HEK293 (cell line): ENCODE data around the gene RECQL.
A peak's percentile ranks its signal among the peaks of the same experiment; 100 is the strongest.

Experiments
- CTCF ChIA-PET: fragments of 350-600 bp; formaldehyde crosslinking; extraction: SDS; loops from one replicate; lab custom pipeline; 2021; ENCODE audit warnings: antibody characterized with exemption; lab: Yijun Ruan, JAX
- POLR2A ChIA-PET: fragments of 300-600 bp; formaldehyde crosslinking; extraction: SDS; loops from one replicate; lab custom pipeline; 2020; ENCODE audit warnings: antibody characterized with exemption, inconsistent platforms; lab: Yijun Ruan, JAX
- H3K27ac ChIP-seq: fragments of 200-500 bp; sonication (Bioruptor generic); 2 replicates; pipeline ENCODE4 v1.5.1; 2014; ENCODE audit warnings: low read depth, low read length, control low read depth, inconsistent platforms; ENCODE audit errors: extremely low read depth
- H3K36me3 ChIP-seq, 2 experiments: fragments of 200-500 bp in 1 of 2; sonication (Bioruptor generic) in 1 of 2; 1 replicate in 1 of 2; 2 replicates in 1 of 2; pipeline ENCODE4 v1.5.1; 2014 to 2017; ENCODE audit warnings: inconsistent platforms in 2 of 2, low read length in 2 of 2; ENCODE audit not compliant: control insufficient read depth in 2 of 2, insufficient read depth in 1 of 2
- H3K4me1 ChIP-seq: fragments of 200-500 bp; sonication (Bioruptor generic); 2 replicates; pipeline ENCODE4 v1.5.1; 2014; ENCODE audit warnings: mild to moderate bottlenecking, low read length, inconsistent platforms; ENCODE audit not compliant: control insufficient read depth, insufficient read depth
- H3K4me3 ChIP-seq: 2 replicates; pipeline ENCODE4 v1.5.1; 2011; ENCODE audit warnings: low read depth, mild to moderate bottlenecking, control low read depth, low read length, moderate library complexity
- H3K9me3 ChIP-seq: fragments of 200-500 bp; sonication (Bioruptor generic); 2 replicates; pipeline ENCODE4 v1.5.1; 2014; ENCODE audit warnings: low read depth, low read length, inconsistent platforms; ENCODE audit not compliant: control insufficient read depth, insufficient read depth
- GLIS2 ChIP-seq: fragments of 450-650 bp; formaldehyde crosslinking; IDR thresholded peaks from 2 replicates; pipeline ENCODE4 v1.5.1; 2016; ENCODE audit warnings: missing biosample characterization, missing genetic modification characterization
- IKZF3 ChIP-seq: fragments of 450-650 bp; IDR thresholded peaks from 2 replicates; pipeline ENCODE4 v1.5.0; 2018; ENCODE audit warnings: missing biosample characterization, mild to moderate bottlenecking, missing genetic modification characterization, moderate library complexity
- MEIS1 ChIP-seq: sonication (generic); formaldehyde crosslinking; IDR thresholded peaks from 2 replicates; pipeline ENCODE4 v1.8.1; 2022; ENCODE audit warnings: missing genetic modification reagents, mild to moderate bottlenecking, borderline replicate concordance
- REPIN1 ChIP-seq: fragments of 450-650 bp; formaldehyde crosslinking; IDR thresholded peaks from 2 replicates; pipeline ENCODE4 v1.5.1; 2017; ENCODE audit warnings: missing biosample characterization, missing genetic modification characterization, low read depth
- SP2 ChIP-seq: fragments of 450-650 bp; formaldehyde crosslinking; IDR thresholded peaks from 2 replicates; pipeline ENCODE4 v1.5.1; 2016; ENCODE audit warnings: missing biosample characterization, missing genetic modification characterization
- SP7 ChIP-seq: fragments of 450-650 bp; formaldehyde crosslinking; IDR thresholded peaks from 2 replicates; pipeline ENCODE4 v1.5.1; 2016; ENCODE audit warnings: missing biosample characterization, missing genetic modification characterization
- TCF7L2 ChIP-seq: IDR thresholded peaks from 2 replicates; pipeline ENCODE4 v1.6.1; 2011; ENCODE audit warnings: low read depth, mild to moderate bottlenecking, inconsistent platforms, low read length, moderate library complexity, borderline replicate concordance
- ZBTB6 ChIP-seq: fragments of 450-650 bp; formaldehyde crosslinking; IDR thresholded peaks from 2 replicates; pipeline ENCODE4 v1.5.1; 2017; ENCODE audit warnings: missing biosample characterization, missing genetic modification characterization
- ZNF174 ChIP-seq: fragments of 450-650 bp; formaldehyde crosslinking; IDR thresholded peaks from 2 replicates; pipeline ENCODE4 v1.5.0; 2017; ENCODE audit warnings: missing biosample characterization, mild to moderate bottlenecking, missing genetic modification characterization
- ZNF280C ChIP-seq: fragments of 450-650 bp; formaldehyde crosslinking; IDR thresholded peaks from 2 replicates; pipeline ENCODE4 v1.5.1; 2016; ENCODE audit warnings: missing biosample characterization, missing genetic modification characterization
- ZNF324 ChIP-seq: fragments of 450-650 bp; formaldehyde crosslinking; IDR thresholded peaks from 2 replicates; pipeline ENCODE4 v1.5.1; 2016; ENCODE audit warnings: missing biosample characterization, missing genetic modification characterization
- ZNF366 ChIP-seq: fragments of 450-650 bp; formaldehyde crosslinking; conservative IDR thresholded peaks from 2 replicates; pipeline ENCODE4 v1.5.1; 2016; ENCODE audit warnings: missing biosample characterization, missing genetic modification characterization
- ZNF37A ChIP-seq: fragments of 450-650 bp; IDR thresholded peaks from 2 replicates; pipeline ENCODE4 v1.5.1; 2018; ENCODE audit warnings: missing biosample characterization, missing genetic modification characterization
- ZNF488 ChIP-seq: fragments of 450-650 bp; formaldehyde crosslinking; IDR thresholded peaks from 2 replicates; pipeline ENCODE4 v1.5.1; 2016; ENCODE audit warnings: missing biosample characterization, missing genetic modification characterization
- ZNF560 ChIP-seq: fragments of 450-650 bp; formaldehyde crosslinking; IDR thresholded peaks from 2 replicates; pipeline ENCODE4 v1.5.1; 2017; ENCODE audit warnings: missing biosample characterization, missing genetic modification characterization, borderline replicate concordance
- ZNF629 ChIP-seq: fragments of 450-650 bp; formaldehyde crosslinking; IDR thresholded peaks from 2 replicates; pipeline ENCODE4 v1.5.1; 2017; ENCODE audit warnings: missing biosample characterization, missing genetic modification characterization
- ZNF76 ChIP-seq: fragments of 450-650 bp; formaldehyde crosslinking; IDR thresholded peaks from 2 replicates; pipeline ENCODE4; 2016; ENCODE audit warnings: low read depth, missing biosample characterization, missing genetic modification characterization, borderline replicate concordance
- TF ChIP-seq, protein P1 (sequence below): fragments of 450-650 bp; formaldehyde crosslinking; IDR thresholded peaks from 2 replicates; pipeline ENCODE4 v1.5.1; 2016; ENCODE audit warnings: missing biosample characterization, missing genetic modification characterization, low read depth
- TF ChIP-seq, protein P2 (sequence below): fragments of 450-650 bp; formaldehyde crosslinking; conservative IDR thresholded peaks from 2 replicates; pipeline ENCODE4 v1.5.1; 2016; ENCODE audit warnings: low read depth, missing biosample characterization, missing genetic modification characterization

Gene RECQL

GRCh38 chr12:21526721-21527345 lies 25.4 kb upstream of the RECQL start:
- Histone ChIP-seq H3K9me3 (no peaks in the 10 kb centered on the region; the same call in 1 of the 2 replicates), H3K4me3 (peak overlapping the region; percentile 72), H3K4me1 (peaks cover 8% of the 10 kb centered on the region; the same call in 1 of the 2 replicates)
- POLR2A ChIA-PET, result interaction anchor here (1.1 to 2.7 kb wide), 3 partner anchors 16 to 131 kb away, joined by 3 to 13 read pairs (median 10); partner anchors contain the start of genes GOLT1B, LDHB and RECQL
- peak; percentile 10; the same call in 1 of the 2 replicates for TF ChIP-seq ZBTB6 (tag by site-specific recombination)
- no peak for TF ChIP-seq ZNF366 (tag by site-specific recombination)
- TF ChIP-seq IKZF3 (tag by site-specific recombination), result 0 out of 2 replicates have a peak, but pooled peaks have one; percentile 9
- TF ChIP-seq, all 188 proteins: peak for 2
- CTCF ChIA-PET, result interaction anchor here (0.5 kb wide), 1 partner anchor 230 kb away, joined by 3 read pairs; no protein-coding TSS in a partner anchor
- Histone ChIP-seq H3K36me3 (no peaks in the 10 kb centered on the region), H3K27ac (no peak overlapping the region)

GRCh38 chr12:21526053-21526452 lies 24.6 kb upstream of the RECQL start, which contains the start of gene SPX:
Gene SPX (plus strand): TSS chr12:21526296. CDS start chr12:21526473, 177 bp downstream.
- TF ChIP-seq ZNF629 (tag by site-specific recombination), result 0 out of 2 replicates have a peak, but pooled peaks have one; percentile 18
- no peak for TF ChIP-seq ZNF488
- no peak for TF ChIP-seq SP7
- 0 out of 2 replicates have a peak, but pooled peaks have one; percentile 7 for TF ChIP-seq SP2 (tag by site-specific recombination)
- peak; percentile 55; the same call in 1 of the 2 replicates for TF ChIP-seq MEIS1 (CRISPR knock-in tag)
- no peak within 1 kb of the TSS for H3K27ac ChIP-seq
- H3K36me3 ChIP-seq, result no peaks in the 10 kb centered on the region
- ChIA-PET POLR2A (interaction anchor here (2.3 to 2.7 kb wide), 2 partner anchors 25 to 132 kb away, joined by 10 to 13 read pairs; partner anchors contain the start of genes GOLT1B, LDHB and RECQL), CTCF (interaction anchor here (0.9 kb wide), 1 partner anchor 20 kb away, joined by 4 read pairs; no protein-coding TSS in a partner anchor)
- H3K9me3 ChIP-seq, result no peaks in the 10 kb centered on the region; the same call in 1 of the 2 replicates
- peaks cover 8% of the 10 kb centered on the region; the same call in 1 of the 2 replicates for H3K4me1 ChIP-seq
- peak within 1 kb of the TSS; percentile 72 for H3K4me3 ChIP-seq

DNA sequence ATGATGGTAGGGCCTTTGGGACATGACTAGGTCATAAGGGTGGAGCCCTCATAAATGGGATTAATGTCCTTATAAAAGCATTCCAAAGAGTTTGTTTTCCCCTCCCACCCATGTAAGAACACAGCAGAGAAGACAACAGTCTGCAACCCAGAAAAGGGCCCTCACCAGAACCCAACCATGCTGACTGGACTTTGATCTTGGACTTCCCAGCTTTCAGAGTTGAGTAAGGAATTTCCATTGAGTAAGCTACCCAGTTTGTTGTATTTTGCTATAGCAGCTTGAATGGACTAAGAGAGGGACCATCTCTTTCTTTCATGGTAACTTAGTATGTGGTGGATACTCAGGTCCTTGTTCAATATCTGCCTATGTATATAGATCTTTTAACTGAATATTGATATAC lies 21.7 kb upstream of the RECQL start:
- ChIA-PET POLR2A (no interaction called here), CTCF (no interaction called here)
- Histone ChIP-seq H3K4me1 (no peaks in the 10 kb centered on the region), H3K36me3 (no peaks in the 10 kb centered on the region), H3K27ac (no peak overlapping the region), H3K9me3 (no peaks in the 10 kb centered on the region; the same call in 1 of the 2 replicates), H3K4me3 (no peak overlapping the region)
- no peak for TF ChIP-seq ZNF37A (tag by site-specific recombination)
- no peak for TF ChIP-seq GLIS2 (tag by site-specific recombination)
- TF ChIP-seq, protein P1, sequence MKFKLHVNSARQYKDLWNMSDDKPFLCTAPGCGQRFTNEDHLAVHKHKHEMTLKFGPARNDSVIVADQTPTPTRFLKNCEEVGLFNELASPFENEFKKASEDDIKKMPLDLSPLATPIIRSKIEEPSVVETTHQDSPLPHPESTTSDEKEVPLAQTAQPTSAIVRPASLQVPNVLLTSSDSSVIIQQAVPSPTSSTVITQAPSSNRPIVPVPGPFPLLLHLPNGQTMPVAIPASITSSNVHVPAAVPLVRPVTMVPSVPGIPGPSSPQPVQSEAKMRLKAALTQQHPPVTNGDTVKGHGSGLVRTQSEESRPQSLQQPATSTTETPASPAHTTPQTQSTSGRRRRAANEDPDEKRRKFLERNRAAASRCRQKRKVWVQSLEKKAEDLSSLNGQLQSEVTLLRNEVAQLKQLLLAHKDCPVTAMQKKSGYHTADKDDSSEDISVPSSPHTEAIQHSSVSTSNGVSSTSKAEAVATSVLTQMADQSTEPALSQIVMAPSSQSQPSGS (tag by site-specific recombination), result no peak
- no peak for TF ChIP-seq TCF7L2
- TF ChIP-seq, protein P2, sequence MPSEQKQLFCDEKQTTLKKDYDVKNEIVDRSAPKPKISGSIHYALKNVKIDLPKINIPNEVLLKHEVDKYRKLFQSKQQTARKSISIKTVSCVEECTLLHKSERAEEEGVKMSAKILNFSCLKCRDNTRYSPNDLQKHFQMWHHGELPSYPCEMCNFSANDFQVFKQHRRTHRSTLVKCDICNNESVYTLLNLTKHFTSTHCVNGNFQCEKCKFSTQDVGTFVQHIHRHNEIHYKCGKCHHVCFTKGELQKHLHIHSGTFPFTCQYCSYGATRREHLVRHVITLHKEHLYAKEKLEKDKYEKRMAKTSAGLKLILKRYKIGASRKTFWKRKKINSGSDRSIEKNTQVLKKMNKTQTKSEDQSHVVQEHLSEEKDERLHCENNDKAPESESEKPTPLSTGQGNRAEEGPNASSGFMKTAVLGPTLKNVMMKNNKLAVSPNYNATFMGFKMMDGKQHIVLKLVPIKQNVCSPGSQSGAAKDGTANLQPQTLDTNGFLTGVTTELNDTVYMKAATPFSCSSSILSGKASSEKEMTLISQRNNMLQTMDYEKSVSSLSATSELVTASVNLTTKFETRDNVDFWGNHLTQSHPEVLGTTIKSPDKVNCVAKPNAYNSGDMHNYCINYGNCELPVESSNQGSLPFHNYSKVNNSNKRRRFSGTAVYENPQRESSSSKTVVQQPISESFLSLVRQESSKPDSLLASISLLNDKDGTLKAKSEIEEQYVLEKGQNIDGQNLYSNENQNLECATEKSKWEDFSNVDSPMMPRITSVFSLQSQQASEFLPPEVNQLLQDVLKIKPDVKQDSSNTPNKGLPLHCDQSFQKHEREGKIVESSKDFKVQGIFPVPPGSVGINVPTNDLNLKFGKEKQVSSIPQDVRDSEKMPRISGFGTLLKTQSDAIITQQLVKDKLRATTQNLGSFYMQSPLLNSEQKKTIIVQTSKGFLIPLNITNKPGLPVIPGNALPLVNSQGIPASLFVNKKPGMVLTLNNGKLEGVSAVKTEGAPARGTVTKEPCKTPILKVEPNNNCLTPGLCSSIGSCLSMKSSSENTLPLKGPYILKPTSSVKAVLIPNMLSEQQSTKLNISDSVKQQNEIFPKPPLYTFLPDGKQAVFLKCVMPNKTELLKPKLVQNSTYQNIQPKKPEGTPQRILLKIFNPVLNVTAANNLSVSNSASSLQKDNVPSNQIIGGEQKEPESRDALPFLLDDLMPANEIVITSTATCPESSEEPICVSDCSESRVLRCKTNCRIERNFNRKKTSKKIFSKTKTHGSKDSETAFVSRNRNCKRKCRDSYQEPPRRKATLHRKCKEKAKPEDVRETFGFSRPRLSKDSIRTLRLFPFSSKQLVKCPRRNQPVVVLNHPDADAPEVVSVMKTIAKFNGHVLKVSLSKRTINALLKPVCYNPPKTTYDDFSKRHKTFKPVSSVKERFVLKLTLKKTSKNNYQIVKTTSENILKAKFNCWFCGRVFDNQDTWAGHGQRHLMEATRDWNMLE, result no peak
- TF ChIP-seq ZNF76 (tag by site-specific recombination), result no peak
- TF ChIP-seq ZNF174 (tag by site-specific recombination), result no peak
- no peak for TF ChIP-seq REPIN1 (tag by site-specific recombination)
- no peak for TF ChIP-seq ZNF560 (tag by site-specific recombination)
- TF ChIP-seq ZNF280C, result no peak
- TF ChIP-seq ZNF324, result no peak
